GM13977 (cell line): ENCODE results near the gene SLC44A1.

Experiments used
- DNase-seq: peaks from one replicate; pipeline ENCODE4 v3.0.0; 2012; ENCODE audit warnings: low spot score
- in situ Hi-C: fragments of 300-500 bp; cut with MboI; formaldehyde crosslinking; loops from one replicate; pipeline ENCODE4 v1.12.0; 2022; ENCODE audit warnings: low sequenced_read_pairs, low pct_unique_long_range_greater_than_20kb, mixed read lengths, inconsistent platforms; ENCODE audit not compliant: unreplicated experiment
- TF ChIP-seq, protein P1 (sequence below): IDR thresholded peaks from 2 replicates; pipeline ENCODE4 v1.5.1; 2012; ENCODE audit warnings: mild to moderate bottlenecking, control low read depth; ENCODE audit not compliant: insufficient read depth; ENCODE audit errors: extremely low read depth, missing control alignments

Gene SLC44A1

DNA sequence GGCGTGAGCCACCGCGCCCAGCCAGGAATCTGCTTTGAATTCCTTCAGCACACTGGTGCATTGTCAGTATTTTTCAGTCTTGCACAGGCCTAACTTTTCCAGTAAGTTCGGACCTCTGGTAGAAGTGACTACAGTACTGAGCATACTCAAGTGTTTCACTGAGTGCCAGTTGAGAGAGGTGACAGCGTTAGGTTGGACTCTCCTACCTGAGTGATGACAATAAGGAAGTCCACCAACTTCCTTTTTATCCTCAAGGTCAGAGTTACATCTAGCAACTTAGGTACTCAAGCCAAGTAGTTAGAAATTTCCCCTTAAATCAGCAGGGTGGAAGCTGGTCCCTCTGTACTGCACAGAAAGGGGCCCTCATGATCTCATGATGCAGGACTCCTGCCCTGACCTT, 177.4 kb downstream of the SLC44A1 start:
- TF ChIP-seq, protein P1, sequence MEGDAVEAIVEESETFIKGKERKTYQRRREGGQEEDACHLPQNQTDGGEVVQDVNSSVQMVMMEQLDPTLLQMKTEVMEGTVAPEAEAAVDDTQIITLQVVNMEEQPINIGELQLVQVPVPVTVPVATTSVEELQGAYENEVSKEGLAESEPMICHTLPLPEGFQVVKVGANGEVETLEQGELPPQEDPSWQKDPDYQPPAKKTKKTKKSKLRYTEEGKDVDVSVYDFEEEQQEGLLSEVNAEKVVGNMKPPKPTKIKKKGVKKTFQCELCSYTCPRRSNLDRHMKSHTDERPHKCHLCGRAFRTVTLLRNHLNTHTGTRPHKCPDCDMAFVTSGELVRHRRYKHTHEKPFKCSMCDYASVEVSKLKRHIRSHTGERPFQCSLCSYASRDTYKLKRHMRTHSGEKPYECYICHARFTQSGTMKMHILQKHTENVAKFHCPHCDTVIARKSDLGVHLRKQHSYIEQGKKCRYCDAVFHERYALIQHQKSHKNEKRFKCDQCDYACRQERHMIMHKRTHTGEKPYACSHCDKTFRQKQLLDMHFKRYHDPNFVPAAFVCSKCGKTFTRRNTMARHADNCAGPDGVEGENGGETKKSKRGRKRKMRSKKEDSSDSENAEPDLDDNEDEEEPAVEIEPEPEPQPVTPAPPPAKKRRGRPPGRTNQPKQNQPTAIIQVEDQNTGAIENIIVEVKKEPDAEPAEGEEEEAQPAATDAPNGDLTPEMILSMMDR: no peak
- in situ Hi-C loops: no loop called here
- no peak for DNase-seq

DNA sequence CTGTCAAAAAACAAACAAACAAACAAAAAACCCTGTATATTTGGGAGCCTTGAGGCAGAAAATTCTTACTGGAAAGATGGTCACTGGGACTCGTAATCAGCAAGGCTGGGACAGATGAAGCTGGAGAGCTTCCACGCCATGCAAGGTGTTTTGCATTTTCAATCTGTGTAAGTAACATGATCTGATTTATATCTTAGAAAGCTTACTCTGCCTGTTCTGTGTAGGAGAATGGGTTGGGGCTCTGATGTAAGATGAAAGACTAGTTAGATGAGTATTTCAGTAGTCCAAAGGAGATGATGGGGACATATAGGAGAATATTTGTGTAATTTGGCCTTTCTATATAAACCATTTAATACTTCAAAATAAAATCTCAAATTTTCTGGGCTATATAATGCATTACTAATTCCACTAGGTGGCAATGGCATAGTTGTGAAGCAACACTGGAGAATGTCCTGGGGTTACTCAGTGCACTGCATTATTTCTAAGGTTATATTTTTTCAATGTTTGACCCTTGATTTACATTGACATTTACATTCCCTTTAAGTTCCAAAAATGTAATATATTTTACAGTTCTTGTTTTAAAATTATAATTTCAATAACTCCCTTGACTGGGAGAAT, 181.5 kb downstream of the SLC44A1 start:
- peak; percentile 56 for DNase-seq
- in situ Hi-C loops: loop anchor here (25.0 kb wide), 1 partner anchor 286 kb away; no protein-coding TSS in a partner anchor
- TF ChIP-seq, protein P1: peak; percentile 45

DNA sequence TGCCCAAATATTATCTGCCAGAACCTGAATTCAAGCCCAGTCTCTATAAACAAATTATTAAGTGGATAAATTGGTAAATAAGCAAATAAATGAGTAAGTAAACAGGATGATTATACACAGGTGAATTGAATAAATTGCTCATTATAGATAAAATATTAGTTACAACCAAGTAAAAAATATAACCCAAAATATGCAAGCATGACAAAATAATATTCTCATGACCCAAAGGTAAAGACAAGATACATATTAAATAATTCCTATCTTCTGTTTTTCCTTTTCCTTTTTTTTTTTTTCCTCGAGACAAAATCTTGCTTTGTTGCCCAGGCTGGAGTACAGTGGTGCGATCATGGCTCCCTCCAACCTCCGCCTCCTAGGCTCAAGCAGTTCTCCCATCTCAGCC, 182.2 kb downstream of the SLC44A1 start:
- no peak for DNase-seq
- in situ Hi-C loops: loop anchor here (25.0 kb wide), 1 partner anchor 286 kb away; no protein-coding TSS in a partner anchor
- TF ChIP-seq, protein P1: no peak

DNA sequence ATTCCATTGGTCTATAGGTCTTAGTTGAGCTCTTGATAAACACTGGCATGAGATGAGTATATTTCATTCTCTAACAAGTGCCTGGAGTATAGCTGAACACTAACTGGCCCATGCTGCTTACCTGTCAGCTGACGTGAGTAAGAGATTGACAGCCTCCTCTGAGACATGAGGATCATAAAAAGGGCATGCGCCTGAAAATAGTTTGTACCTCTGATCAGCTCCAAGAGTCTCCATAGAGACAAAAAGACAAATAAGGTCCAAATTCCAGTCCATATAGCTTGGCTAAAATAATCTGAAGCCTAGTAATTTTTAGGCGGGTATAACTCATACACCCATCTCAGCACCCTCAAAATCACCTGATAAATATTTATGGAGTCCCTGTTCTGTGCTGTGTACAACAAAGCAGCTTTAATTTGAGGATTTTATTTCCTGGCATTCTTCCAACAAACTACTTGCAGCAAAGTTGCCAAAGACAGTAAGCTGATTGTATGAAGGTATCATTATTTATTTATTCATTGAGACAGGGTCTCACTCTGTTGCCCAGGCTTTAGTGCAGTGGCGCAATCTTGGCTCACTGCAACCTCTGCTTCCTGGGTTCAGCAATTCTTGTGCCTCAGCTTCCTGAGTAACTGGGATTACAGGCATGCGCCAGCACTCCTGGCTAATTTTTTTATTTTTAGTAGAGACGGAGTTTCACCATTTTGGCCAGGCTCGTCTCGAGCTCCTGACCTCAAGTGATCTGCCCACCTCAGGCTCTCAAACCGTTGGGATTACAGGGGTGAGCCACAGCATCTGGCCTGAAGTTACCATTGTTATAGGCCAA, 187.2 kb downstream of the SLC44A1 start:
- no peak for DNase-seq
- in situ Hi-C loops: loop anchor here (25.0 kb wide), 1 partner anchor 281 kb away; no protein-coding TSS in a partner anchor
- TF ChIP-seq, protein P1: no peak

DNA sequence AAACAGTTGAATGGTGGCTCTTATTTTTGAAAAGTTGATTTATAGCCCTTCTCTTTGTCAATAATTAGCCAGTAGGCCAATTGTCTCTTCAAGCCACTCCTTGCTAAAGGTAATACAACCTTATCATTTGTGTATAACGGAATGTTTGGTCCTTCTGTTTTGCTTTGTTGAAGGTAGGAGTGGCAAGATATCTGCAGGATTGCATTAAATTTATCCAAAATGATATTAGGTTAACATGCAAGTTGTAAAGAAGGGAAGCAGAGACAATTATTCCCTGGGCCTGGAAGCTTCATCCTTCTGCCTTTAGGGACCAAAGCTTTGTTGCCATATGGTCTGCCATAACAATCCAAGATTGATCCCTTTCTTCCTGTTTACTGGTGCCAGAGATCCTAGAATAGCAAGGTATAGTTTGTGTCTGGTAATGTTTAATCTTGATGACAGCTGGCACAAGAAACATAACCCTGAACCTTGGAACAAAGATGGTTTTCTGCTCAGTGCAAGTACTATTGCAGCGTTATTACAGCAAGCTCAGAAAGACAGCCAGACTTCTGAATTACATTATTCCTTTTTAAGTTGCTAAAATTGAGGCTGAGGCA, 187.9 kb downstream of the SLC44A1 start:
- DNase-seq: no peak
- in situ Hi-C loops: loop anchor here (25.0 kb wide), 1 partner anchor 280 kb away; no protein-coding TSS in a partner anchor
- TF ChIP-seq, protein P1: no peak

DNA sequence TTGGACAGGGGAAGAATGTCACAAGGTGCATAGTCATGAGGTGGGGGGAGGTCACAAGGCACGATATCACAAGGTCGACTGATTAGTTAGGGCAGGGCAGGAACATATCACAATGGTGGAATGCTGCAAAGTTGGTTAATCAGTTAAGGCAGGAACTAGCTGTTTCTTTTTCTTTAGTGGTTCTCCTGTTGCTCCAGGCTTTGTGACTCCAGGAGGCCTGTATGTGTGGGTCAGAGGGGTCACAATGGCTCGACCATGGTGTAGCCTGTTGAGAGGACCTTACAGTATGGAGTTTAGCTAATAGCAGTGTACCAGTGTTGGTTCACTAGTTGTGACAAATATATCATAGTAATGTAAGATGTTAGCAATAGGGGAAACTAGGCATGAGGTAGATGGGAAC, 191.0 kb downstream of the SLC44A1 start:
- TF ChIP-seq, protein P1: no peak
- DNase-seq: no peak
- in situ Hi-C loops: loop anchor here (25.0 kb wide), 1 partner anchor 277 kb away; no protein-coding TSS in a partner anchor
